ENCODE results near the gene KDM4D. TPM values are rescaled to one million over a fixed set of nuclear protein-coding genes. Genes with fewer than 3 reads are reported as not detected.

The KDM4D gene
- total and polyA plus RNA-seq, 2 of the 8 experiments (the other 6 are each of a cell fraction or from before 2014, with no cell fraction given): 1.5 to 4.5 TPM

- Histone ChIP-seq H4K91ac (replicated peaks; ENCODE audit: insufficient read length, low read length) (no peak overlapping the region), H4K5ac (ENCODE audit: insufficient read length, low read depth, low read length) (no peak overlapping the region), H3K9ac (replicated peaks in 1 of 4; ENCODE audit: extremely low read depth in 1 of 4, low read depth in 3 of 4, low read length in 3 of 4) (no peak overlapping the region), H3K9me3 (ENCODE audit: insufficient read depth in 2 of 2, low read depth in 1 of 2, low read length in 1 of 2) (no peaks in the 10 kb centered on the region), H2BK12ac (ENCODE audit: low read depth, low read length) (no peak overlapping the region), H3K27ac (ENCODE audit: low read depth, low read length) (no peak overlapping the region), H2BK15ac (ENCODE audit: low read length) (no peak overlapping the region), H3K27me3 (replicated peaks in 1 of 4; ENCODE audit: control insufficient read depth in 3 of 4, extremely low read depth in 1 of 4, insufficient read depth in 3 of 4, low read length in 3 of 4) (no peaks in the 10 kb centered on the region), H3K4ac (replicated peaks; ENCODE audit: insufficient read length, low read depth, low read length) (no peak overlapping the region), H3K23ac (ENCODE audit: insufficient read length) (no peak overlapping the region), H2BK120ac (replicated peaks; ENCODE audit: low read depth, low read length) (no peak overlapping the region), H3K23me2 (ENCODE audit: low read depth, low read length) (no peaks in the 10 kb centered on the region), H2AK5ac (ENCODE audit: low read depth, low read length) (no peak overlapping the region), H4K20me1 (replicated peaks in 1 of 2; ENCODE audit: control insufficient read depth in 1 of 2, insufficient read depth in 2 of 2, low read length in 2 of 2) (peaks cover 0 to 3% of the 10 kb centered on the region in 2 experiments), H3K79me1 (ENCODE audit: low read depth, low read length) (no peaks in the 10 kb centered on the region), H2BK20ac (ENCODE audit: low read length) (no peak overlapping the region), H3K56ac (replicated peaks; ENCODE audit: insufficient read length, low read depth, low read length) (no peak overlapping the region), H3K4me1 (replicated peaks in 1 of 4; ENCODE audit: control insufficient read depth in 3 of 4, insufficient read depth in 4 of 4, low read length in 3 of 4) (no peaks in the 10 kb centered on the region), H3K4me2 (ENCODE audit: insufficient read depth in 1 of 2, low read depth in 2 of 2, low read length in 2 of 2) (no peak overlapping the region), H3K4me3 (ENCODE audit: extremely low read depth in 1 of 4, insufficient read depth in 2 of 4, low read depth in 3 of 4, low read length in 4 of 4) (no peak overlapping the region), H3K79me2 (ENCODE audit: control insufficient read depth in 1 of 2, insufficient read depth in 2 of 2, low read length in 2 of 2) (no peaks in the 10 kb centered on the region), H2AFZ (ENCODE audit: low read length) (no peak overlapping the region), H3K18ac (ENCODE audit: extremely low read depth, low read length) (no peak overlapping the region), H3K36me3 (ENCODE audit: control insufficient read depth in 2 of 4, insufficient read depth in 4 of 4, low read length in 3 of 4) (peaks cover 18 to 80% (median 43%) of the 10 kb centered on the region in 4 experiments), H4K8ac (ENCODE audit: extremely low read depth, insufficient read depth, low read length) (no peak overlapping the region), H3K14ac (ENCODE audit: insufficient read length) (no peak overlapping the region), H2BK5ac (ENCODE audit: low read depth, low read length) (no peak overlapping the region)
- no peak for DNase-seq (ENCODE audit: low read depth in 1 of 2, low spot score in 2 of 2)
- WGBS, 2 experiments (ENCODE audit: extremely low coverage in 1 of 2, insufficient coverage in 1 of 2, insufficient read length in 1 of 2, insufficient replicate concordance in 2 of 2, low coverage in 1 of 2, low lambda C conversion rate in 2 of 2, missing lambda C conversion rate in 1 of 2): 86% methylated on average over 4 of the region's 4 CpGs; no CpG with 5 or more reads in 1 of the 2 experiments
- ChIA-PET POLR2A (ENCODE audit: partially characterized antibody) (interaction anchor here (1.1 kb wide), 1 partner anchor 9 kb away, joined by 6 read pairs; the partner anchor contains the start of genes CWC15 and KDM4D), CTCF (ENCODE audit: partially characterized antibody) (interaction anchor here (1.2 to 1.9 kb wide), 3 partner anchors 8 to 342 kb away, joined by 4 to 7 read pairs (median 7); partner anchors contain the start of genes CWC15 and KDM4D)
- FAIRE-seq: no peak
- TF ChIP-seq SAP30 (IDR thresholded peaks at IDR 0.05; ENCODE audit: insufficient read depth, insufficient replicate concordance, low read length): no peak
- TF ChIP-seq SRF (IDR thresholded peaks at IDR 0.05; ENCODE audit: low read depth, low read length): no peak
- no peak for TF ChIP-seq CHD2 (IDR thresholded peaks at IDR 0.05; ENCODE audit: low read length)
- TF ChIP-seq MAFK (IDR thresholded peaks at IDR 0.05; ENCODE audit: low read depth, low read length): no peak
- TF ChIP-seq SIRT6 (IDR thresholded peaks at IDR 0.05; ENCODE audit: low read length): no peak
- TF ChIP-seq TBP (IDR thresholded peaks at IDR 0.05; ENCODE audit: low read depth, low read length): no peak
- no peak for TF ChIP-seq NRF1 (IDR thresholded peaks at IDR 0.05; ENCODE audit: low read depth, low read length)
- TF ChIP-seq NANOG (IDR thresholded peaks at IDR 0.05; ENCODE audit: insufficient read depth, low read depth, low read length, poor library complexity, severe bottlenecking): no peak
- no peak for TF ChIP-seq SIX5 (IDR thresholded peaks at IDR 0.05; ENCODE audit: low read depth, low read length)
- no peak for TF ChIP-seq YY1 (IDR thresholded peaks at IDR 0.05; ENCODE audit: low read depth, low read length)
- TF ChIP-seq JUN (IDR thresholded peaks at IDR 0.05; ENCODE audit: low read depth, low read length): no peak
- no peak for TF ChIP-seq CTCF (IDR thresholded peaks at IDR 0.05; ENCODE audit: control extremely low read depth in 1 of 3, insufficient read depth in 1 of 3, low read depth in 1 of 3, low read length in 3 of 3)
- TF ChIP-seq BRCA1 (IDR thresholded peaks at IDR 0.05; ENCODE audit: low read depth, low read length): no peak
Measured at GRCh38 chr11:94964934-94965333, 8.6 kb upstream of the KDM4D start.

Data from H1 (cell line).